SKM-1 treated with dmso at 0.1 percent for 144 hours (cell line): ENCODE measurements around the gene DNASE1.

Source experiments
- DNase-seq: peaks from one replicate; lab custom pipeline; 2025; ENCODE audit not compliant: unreplicated experiment; lab: John Stamatoyannopoulos, UW

The DNASE1 gene

DNA sequence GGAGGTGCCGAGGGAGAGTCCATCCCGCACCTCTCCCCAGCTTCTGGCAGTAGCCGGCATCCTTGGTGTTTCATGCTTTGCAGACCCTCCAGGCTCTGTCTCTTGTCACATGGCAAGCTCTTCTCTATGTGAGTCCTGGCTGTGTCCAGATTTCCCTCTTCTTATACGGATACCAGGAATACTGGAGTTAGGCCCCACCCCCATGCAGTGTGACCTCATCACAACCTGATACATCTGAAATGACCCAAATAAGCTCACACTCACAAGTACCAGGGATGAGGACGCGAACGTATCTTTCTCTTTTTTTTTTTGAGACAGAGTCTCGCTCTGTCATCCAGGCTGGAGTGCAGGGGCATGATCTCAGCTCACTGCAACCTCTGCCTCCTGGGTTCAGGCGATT, 39.6 kb downstream of the DNASE1 start:
- no peak for DNase-seq

DNA sequence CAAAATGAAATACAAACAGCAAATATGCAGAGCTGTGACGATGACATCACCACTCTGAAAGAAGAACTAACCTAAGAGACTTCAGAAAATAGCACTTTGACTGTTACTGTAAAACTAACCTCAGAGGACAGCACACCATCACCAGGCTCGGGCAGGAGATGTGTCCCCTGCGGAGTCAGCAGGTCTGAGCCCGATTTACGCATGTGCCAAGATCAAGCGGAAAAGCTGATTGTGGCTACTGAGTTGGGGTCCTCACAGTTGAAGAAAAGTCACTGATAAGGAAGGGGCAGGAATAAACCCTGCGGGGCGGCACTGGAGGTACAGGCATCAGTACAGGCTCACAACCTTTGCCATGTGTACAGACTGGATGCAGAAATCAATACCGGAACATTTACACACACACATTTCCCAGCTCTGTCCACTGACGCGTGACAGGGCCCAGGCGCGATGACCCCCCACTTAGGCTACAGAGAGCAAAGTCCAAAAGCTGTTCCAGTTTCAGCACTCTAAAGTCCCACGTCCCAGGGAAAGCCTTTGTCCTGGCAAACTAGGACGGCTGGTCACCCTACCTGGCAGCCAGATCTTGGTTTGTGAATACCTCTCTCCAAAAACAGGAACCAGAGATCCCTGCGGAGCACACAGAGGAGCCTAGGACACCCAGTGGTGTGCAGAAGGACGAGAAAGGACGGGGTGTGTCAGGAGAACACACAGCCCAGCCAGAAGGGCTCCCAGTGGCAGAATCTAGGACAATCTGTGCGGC, 41.3 kb downstream of the DNASE1 start:
- DNase-seq: no peak

DNA sequence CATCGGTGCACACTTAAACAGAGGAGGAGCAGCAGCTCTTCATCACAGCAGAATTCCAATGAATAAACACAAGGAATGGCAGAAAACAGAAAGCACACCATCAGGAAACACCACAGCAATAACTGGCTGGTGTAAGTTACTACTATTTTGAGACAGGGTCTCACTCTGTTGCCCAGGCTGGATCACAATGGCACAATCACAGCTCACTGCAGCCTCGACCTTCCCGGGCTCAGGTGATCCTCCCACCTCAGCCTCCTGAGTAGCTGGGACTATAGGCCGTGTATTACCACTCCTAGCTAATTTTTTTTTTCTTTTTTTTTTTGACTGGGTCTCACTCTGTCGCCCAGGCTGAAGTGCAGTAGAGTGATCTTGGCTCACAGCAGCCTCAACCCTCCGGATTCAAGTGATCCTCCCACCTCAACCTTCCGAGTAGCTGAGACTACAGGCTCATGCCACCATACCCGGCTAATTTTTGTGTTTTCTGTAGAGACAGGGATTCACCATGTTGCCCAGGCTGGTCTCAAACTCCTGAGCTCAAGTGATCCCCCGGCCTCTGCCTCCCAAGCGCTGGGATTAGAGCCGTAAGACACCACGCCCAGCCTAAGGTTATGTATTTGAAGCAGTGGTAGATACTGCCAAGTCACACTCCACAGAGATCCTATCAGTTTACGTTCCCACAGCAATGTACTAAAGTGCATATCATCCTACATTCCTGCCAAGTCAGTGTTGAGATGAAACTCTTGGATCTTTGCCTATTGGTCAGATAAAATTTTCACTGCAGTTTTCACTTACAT, 42.1 kb downstream of the DNASE1 start:
- no peak for DNase-seq

DNA sequence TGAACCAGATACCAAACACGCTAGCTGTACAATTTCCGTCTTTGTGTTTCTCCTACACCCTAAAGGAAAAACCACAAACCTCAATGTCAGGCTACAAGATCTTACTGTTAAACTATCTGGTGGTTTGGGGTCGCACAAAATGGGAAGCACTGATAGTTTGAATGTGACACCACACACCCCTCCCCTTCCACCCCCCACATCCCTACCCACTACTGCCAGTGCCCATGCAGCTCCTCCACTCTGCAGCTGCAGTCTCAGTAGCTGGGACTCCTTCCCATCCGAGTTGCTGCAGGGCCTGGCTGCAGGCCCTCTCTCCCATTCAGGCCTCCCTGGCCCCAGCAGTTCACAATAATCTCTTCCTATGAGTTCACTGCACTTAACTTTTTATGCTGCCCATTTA, 44.5 kb downstream of the DNASE1 start:
- no peak for DNase-seq

DNA sequence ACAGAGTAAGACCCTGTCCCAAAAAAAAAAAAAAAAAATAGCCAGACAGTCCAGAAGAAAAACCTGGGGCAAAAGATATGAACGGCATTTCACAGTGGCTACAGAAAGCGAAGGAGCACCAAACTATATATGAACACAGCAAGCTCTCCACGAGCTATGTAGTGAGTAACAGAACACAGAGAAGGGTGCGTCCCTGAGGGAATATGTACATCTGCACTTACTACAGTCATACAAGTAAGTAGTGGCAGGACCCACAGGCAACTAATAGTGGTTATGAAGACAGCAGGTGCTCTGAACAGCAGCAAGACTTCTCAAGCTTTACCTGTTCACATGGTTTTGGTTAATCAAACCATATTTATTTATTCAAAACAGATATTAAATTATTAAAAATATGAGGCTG, 47.0 kb downstream of the DNASE1 start:
- DNase-seq: no peak

DNA sequence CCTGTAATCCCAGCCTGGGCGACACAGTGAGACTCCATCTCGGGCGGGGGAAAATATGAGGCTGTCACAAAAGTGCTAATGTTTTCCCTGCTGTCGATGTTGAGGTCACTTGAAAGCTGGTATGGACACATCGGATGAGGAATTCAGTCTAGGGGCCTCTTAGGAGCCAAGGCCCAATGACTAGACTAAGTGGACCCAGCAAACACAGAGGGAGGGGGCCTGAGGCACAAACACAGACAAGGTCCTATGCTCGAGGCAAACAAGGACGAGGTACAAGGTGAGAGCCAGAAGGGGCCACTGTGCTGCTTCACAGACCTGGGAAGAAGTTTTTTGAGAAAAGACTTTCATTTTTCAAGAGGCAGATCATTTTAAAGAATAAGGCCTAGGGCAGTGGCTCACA, 47.6 kb downstream of the DNASE1 start:
- no peak for DNase-seq

DNA sequence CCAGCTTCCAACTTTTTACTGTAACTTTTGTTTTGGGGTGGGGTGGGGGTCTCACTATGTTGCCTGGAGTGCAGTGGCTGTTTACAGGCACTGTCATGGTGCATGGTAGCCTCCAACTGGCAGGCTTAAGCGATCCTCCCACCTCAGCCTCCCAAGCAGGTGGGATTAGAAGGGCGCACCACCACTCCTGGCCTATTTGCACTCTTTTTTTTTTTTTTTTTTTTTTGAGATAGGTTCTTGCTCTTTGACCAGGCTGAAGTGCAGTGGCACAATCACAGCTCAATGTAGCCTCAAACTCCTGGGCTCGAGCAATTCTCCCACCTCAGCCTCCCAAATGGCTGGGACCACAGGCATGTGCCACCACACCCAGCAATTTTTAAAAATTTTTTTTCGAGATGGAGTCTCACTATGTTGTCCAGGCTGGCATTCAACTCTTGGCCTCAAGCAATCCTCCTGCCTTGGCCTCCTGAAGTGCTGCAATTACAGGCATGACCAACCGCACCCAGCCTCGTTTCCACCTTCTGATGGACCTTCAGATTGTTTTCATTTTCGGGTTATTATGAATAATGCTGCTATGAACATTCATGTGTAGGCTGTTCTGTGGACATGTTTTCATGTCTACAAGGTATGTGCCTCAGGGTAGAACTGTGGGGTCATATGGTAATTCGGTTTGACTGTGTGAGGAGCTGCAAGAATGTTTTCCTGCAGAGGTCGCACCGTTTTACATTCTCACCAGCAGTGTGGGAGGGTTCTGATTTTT, 51.9 kb downstream of the DNASE1 start:
- DNase-seq: no peak
